Esophagus muscularis mucosa (tissue), 2 donors: ENCODE results near the gene TMEM119.

ENCODE experiments used
- EP300 ChIP-seq: sonication (generic); formaldehyde crosslinking; IDR thresholded peaks from one replicate; pipeline ENCODE4 v1.6.1; 2017; ENCODE audit warnings: antibody characterized with exemption
- POLR2A ChIP-seq: fragments of 450-650 bp; IDR thresholded peaks from one replicate; pipeline ENCODE4 v1.6.1; 2017; ENCODE audit warnings: antibody characterized with exemption, moderate library complexity, mild to moderate bottlenecking, low read depth

DNA sequence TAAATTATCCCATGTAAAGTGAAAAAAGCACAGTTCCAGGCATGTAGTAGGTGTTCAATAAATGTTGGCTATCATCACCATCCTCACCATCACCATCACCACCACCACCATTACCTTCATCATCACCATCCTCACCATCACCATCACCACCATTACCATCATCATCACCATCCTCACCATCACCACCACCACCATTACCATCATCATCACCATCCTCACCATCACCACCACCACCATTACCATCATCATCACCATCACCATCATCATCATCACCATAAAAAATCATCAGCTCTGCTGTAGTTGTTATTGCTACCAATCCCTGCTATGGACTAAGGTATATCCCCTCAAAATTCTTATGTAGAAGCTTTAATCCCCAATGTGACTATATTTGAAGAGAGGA, 20.4 kb downstream of the TMEM119 start:
- TF ChIP-seq EP300 (no peak), POLR2A (no peak)
